ENCODE results near the gene TPK1. TPM values are rescaled to one million over a fixed set of nuclear protein-coding genes. Genes with fewer than 3 reads are reported as not detected.

TPK1 gene
- total RNA-seq, 1 donor from 2014 or later, result 1.7 TPM

DNA sequence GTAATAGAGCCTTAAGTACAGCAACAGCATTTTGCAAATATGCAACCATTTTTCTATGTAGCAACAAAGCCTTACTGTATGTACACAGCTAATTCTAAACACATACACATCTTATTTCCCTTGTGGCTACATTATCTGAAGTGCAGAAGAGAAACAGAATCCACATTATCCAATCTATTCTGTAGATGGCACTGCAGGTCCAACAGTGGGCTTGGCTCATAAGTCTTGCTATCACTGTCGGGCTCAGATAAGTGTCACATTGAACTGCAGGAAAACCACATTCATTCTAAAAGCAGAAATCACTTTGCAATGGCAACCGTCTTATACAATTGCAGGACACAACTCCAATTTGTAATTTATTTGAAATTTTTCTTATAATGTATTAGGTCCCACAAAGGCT is 322.5 kb downstream of the TPK1 start:
- intact Hi-C loops (cut with DNase I), result no loop called here
- Histone ChIP-seq H3K4me1 (no peaks in the 10 kb centered on the region), H3K9me3 (no peaks in the 10 kb centered on the region), H3K27ac (no peak overlapping the region), H3K27me3 (no peaks in the 10 kb centered on the region), H3K4me3 (no peak overlapping the region), H3K36me3 (no peaks in the 10 kb centered on the region)
- TF ChIP-seq, protein P1, sequence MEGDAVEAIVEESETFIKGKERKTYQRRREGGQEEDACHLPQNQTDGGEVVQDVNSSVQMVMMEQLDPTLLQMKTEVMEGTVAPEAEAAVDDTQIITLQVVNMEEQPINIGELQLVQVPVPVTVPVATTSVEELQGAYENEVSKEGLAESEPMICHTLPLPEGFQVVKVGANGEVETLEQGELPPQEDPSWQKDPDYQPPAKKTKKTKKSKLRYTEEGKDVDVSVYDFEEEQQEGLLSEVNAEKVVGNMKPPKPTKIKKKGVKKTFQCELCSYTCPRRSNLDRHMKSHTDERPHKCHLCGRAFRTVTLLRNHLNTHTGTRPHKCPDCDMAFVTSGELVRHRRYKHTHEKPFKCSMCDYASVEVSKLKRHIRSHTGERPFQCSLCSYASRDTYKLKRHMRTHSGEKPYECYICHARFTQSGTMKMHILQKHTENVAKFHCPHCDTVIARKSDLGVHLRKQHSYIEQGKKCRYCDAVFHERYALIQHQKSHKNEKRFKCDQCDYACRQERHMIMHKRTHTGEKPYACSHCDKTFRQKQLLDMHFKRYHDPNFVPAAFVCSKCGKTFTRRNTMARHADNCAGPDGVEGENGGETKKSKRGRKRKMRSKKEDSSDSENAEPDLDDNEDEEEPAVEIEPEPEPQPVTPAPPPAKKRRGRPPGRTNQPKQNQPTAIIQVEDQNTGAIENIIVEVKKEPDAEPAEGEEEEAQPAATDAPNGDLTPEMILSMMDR (IDR thresholded peaks at IDR 0.05), result no peak
- TF ChIP-seq POLR2AphosphoS5 (IDR thresholded peaks at IDR 0.05; ENCODE audit: insufficient read depth in 1 of 2, low read depth in 1 of 2) (no peak), POLR2A (IDR thresholded peaks at IDR 0.05) (no peak)
- no peak for DNase-seq (ENCODE audit: extremely low spot score in 2 of 2)

DNA sequence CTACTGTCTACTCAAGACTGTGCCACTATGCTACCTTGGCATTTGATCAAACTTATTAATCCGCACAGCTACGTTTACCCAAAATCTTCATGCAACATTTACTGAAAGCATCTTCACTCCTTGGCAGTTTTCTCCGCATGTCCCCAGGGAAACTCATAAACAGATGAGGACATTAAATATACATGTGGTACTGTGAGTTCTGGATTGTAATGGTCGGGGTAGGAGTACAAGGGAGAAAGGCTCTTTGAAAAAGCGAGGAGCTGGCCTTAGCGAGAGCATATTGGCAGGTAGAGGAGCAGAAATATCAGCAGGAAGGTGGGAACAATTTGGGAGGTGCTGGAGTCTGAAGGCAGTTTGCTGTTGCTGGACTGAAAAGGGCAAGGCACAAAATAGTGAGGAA is 325.2 kb downstream of the TPK1 start:
- DNase-seq (ENCODE audit: extremely low spot score in 2 of 2), result no peak
- Histone ChIP-seq H3K36me3 (no peaks in the 10 kb centered on the region), H3K27me3 (no peaks in the 10 kb centered on the region), H3K4me1 (no peaks in the 10 kb centered on the region), H3K4me3 (no peak overlapping the region), H3K27ac (no peak overlapping the region), H3K9me3 (no peaks in the 10 kb centered on the region)
- intact Hi-C loops (cut with DNase I), result no loop called here
- TF ChIP-seq, protein P1 (IDR thresholded peaks at IDR 0.05), result no peak
- TF ChIP-seq POLR2A (IDR thresholded peaks at IDR 0.05), result no peak
- no peak for TF ChIP-seq POLR2AphosphoS5 (IDR thresholded peaks at IDR 0.05; ENCODE audit: insufficient read depth in 1 of 2, low read depth in 1 of 2)

DNA sequence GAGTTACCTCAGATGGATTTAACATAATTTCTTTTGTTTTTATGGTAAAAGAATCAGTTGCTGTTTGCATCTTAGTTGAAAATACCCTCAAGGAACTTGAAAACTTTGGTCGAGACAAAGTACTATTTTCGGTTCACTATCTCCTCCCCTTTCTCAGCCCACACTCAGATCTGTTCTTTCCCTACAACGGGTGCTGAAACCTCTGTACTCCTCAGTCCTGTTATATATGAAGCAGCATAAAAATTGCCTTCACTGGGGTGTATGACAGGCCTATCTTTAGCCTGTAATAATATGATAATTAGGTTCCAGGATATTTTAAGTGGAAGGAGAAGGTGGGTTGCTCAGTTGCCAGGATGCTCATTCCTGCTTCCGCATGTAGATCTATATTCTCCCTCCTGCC is 327.2 kb downstream of the TPK1 start:
- intact Hi-C loops (cut with DNase I), result no loop called here
- H3K27ac ChIP-seq, result no peak overlapping the region
- no peak for DNase-seq (ENCODE audit: extremely low spot score in 2 of 2)
- no peaks in the 10 kb centered on the region for H3K27me3 ChIP-seq
- TF ChIP-seq, protein P1 (IDR thresholded peaks at IDR 0.05), result no peak
- no peak for TF ChIP-seq POLR2AphosphoS5 (IDR thresholded peaks at IDR 0.05; ENCODE audit: insufficient read depth in 1 of 2, low read depth in 1 of 2)
- no peak for TF ChIP-seq POLR2A (IDR thresholded peaks at IDR 0.05)
- H3K4me1 ChIP-seq, result no peaks in the 10 kb centered on the region
- no peaks in the 10 kb centered on the region for H3K9me3 ChIP-seq
- no peak overlapping the region for H3K4me3 ChIP-seq
- no peaks in the 10 kb centered on the region for H3K36me3 ChIP-seq

DNA sequence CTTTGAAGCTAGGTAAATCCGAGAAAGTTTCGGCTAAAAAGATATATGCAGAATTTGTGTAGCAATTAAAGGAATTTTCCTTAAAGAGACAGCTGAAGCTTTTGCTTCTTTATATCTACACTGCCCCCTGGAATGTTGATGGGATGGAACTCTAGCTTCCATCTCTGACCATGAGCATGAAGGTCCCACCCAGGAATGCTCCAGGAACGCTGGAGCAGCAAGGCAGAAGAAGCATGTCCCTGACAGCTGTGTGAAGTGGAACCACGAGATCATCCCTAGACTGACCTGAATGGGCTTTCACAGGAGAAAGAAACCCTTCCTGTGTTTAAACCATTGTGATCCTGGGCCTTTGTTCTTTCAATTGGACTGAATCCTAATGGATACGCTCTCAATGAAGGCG is 332.6 kb downstream of the TPK1 start:
- intact Hi-C loops (cut with DNase I), result no loop called here
- TF ChIP-seq POLR2AphosphoS5 (IDR thresholded peaks at IDR 0.05; ENCODE audit: insufficient read depth in 1 of 2, low read depth in 1 of 2), result no peak
- no peak for TF ChIP-seq POLR2A (IDR thresholded peaks at IDR 0.05)
- TF ChIP-seq, protein P1 (IDR thresholded peaks at IDR 0.05), result no peak
- Histone ChIP-seq H3K27ac (no peak overlapping the region), H3K36me3 (no peaks in the 10 kb centered on the region), H3K4me3 (no peak overlapping the region), H3K4me1 (no peaks in the 10 kb centered on the region), H3K27me3 (no peaks in the 10 kb centered on the region), H3K9me3 (no peaks in the 10 kb centered on the region)
- DNase-seq (ENCODE audit: extremely low spot score in 2 of 2), result no peak

DNA sequence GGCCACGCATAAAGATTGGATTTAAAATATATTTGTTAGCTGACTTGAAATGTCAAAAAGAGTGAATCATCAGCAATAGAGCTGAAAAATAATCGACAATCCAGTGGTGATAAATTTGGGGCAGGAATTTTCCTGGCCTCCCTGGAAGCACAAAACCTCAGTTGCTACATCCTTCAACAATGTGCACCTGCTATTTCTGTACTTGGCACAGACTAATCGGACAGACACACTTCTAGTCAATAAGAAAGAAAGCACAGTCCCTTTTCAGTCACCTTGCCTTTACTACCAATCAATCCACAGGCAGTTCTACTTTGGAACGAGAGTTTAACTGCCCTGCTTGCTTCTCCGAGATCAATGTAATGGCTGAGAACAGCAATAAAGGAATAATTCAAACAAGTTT is 335.6 kb downstream of the TPK1 start:
- TF ChIP-seq, protein P1 (IDR thresholded peaks at IDR 0.05), result no peak
- no peak for TF ChIP-seq POLR2A (IDR thresholded peaks at IDR 0.05)
- no peak for TF ChIP-seq POLR2AphosphoS5 (IDR thresholded peaks at IDR 0.05; ENCODE audit: insufficient read depth in 1 of 2, low read depth in 1 of 2)
- intact Hi-C loops (cut with DNase I), result no loop called here

More for the DNA sequence above, 335.6 kb downstream of the TPK1 start:
- no peak for DNase-seq (ENCODE audit: extremely low spot score in 2 of 2)
- Histone ChIP-seq H3K4me3 (no peak overlapping the region), H3K9me3 (no peaks in the 10 kb centered on the region), H3K36me3 (no peaks in the 10 kb centered on the region), H3K4me1 (no peaks in the 10 kb centered on the region), H3K27ac (no peak overlapping the region), H3K27me3 (no peaks in the 10 kb centered on the region)

Measured in vagina (tissue), 2 donors.